ENCODE data around the gene LILRA6.

- TF ChIP-seq CTCF (IDR thresholded peaks at IDR 0.05) (no peak), POLR2A (IDR thresholded peaks at IDR 0.05) (no peak)
Measured at GRCh38 chr19:54201172-54201701, 41.4 kb downstream of the LILRA6 start.
